Measurements from ENCODE around the gene A3GALT2.

A3GALT2 gene

DNA sequence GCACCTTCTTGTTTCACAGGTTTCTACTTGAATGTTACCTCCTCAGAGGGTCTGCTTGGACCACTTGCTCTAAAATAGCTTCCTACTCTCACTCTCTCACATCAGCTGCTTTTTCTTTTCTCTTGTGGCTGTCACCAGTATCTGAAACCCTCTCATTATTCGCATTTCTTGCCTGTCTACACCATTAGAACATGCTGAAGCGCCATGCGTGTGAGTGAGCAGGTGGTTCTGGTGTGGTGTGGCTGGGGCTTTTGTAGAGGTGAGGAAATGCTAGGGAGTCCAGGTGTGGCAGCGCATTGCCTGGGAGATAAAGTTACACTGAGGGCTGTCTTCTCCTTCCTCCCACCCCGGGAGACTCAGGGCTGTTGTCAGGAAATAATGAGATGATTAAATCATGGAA, 60.5 kb downstream of the A3GALT2 start:
- Histone ChIP-seq H3K27me3 (replicated peaks; ENCODE audit: control insufficient read depth, insufficient read depth, low read length) (no peaks in the 10 kb centered on the region), H3K4me3 (replicated peaks; ENCODE audit: low read depth, low read length) (no peak overlapping the region), H3K36me3 (ENCODE audit: control insufficient read depth, insufficient read depth, low read length) (no peaks in the 10 kb centered on the region)
- TF ChIP-seq, protein P1, sequence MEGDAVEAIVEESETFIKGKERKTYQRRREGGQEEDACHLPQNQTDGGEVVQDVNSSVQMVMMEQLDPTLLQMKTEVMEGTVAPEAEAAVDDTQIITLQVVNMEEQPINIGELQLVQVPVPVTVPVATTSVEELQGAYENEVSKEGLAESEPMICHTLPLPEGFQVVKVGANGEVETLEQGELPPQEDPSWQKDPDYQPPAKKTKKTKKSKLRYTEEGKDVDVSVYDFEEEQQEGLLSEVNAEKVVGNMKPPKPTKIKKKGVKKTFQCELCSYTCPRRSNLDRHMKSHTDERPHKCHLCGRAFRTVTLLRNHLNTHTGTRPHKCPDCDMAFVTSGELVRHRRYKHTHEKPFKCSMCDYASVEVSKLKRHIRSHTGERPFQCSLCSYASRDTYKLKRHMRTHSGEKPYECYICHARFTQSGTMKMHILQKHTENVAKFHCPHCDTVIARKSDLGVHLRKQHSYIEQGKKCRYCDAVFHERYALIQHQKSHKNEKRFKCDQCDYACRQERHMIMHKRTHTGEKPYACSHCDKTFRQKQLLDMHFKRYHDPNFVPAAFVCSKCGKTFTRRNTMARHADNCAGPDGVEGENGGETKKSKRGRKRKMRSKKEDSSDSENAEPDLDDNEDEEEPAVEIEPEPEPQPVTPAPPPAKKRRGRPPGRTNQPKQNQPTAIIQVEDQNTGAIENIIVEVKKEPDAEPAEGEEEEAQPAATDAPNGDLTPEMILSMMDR (IDR thresholded peaks at IDR 0.05; ENCODE audit: insufficient read depth, low read length, poor library complexity, severe bottlenecking): no peak
- DNase-seq (ENCODE audit: extremely low read depth, insufficient read length): no peak

DNA sequence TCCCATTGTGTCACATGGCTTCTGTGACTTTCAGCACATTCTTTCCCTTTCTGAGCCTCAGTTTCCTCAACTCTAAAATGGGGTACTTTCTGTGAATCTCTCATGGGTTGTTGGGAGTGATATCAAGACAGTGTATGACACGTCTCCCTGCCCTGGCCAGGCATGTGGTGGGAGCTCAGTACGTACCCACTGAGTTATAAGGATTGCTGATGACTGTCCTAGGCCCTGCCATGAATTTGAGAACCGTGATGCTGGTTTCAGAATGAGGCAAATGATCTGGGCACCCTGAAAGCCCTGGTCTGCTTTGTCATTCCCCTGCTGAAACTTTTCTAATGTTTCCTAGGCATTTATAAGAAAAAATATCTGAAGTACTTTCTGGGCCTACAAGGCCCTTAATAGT, 61.0 kb downstream of the A3GALT2 start:
- no peak for DNase-seq (ENCODE audit: extremely low read depth, insufficient read length)
- no peak overlapping the region for H3K4me3 ChIP-seq (replicated peaks; ENCODE audit: low read depth, low read length)
- TF ChIP-seq, protein P1 (IDR thresholded peaks at IDR 0.05; ENCODE audit: insufficient read depth, low read length, poor library complexity, severe bottlenecking): no peak
- no peaks in the 10 kb centered on the region for H3K36me3 ChIP-seq (ENCODE audit: control insufficient read depth, insufficient read depth, low read length)
- no peaks in the 10 kb centered on the region for H3K27me3 ChIP-seq (replicated peaks; ENCODE audit: control insufficient read depth, insufficient read depth, low read length)

DNA sequence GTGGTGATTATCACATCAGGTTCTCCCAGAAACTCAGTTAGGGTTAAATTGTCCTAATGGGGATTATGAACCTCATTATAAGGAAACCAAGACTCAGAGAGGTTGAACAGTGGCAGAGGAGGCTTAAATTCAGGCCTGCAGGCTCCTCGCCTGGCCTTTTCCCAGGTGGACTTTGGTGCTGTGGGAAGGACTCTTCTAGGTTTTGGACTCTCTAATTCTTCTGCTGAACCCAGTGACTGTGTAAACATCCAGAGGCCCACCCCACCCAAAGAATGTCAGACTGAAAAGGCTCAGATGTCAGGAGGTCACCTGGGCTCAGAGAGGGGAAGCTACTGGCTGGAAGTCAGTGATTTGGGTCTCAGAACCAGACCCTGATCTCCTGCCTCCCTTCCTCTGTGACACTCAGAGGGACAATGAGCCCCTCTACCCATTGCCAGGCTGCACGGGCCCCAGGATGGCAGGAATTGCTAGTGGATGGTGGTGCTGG, 62.1 kb downstream of the A3GALT2 start:
- H3K27me3 ChIP-seq (replicated peaks; ENCODE audit: control insufficient read depth, insufficient read depth, low read length): no peaks in the 10 kb centered on the region
- TF ChIP-seq, protein P1 (IDR thresholded peaks at IDR 0.05; ENCODE audit: insufficient read depth, low read length, poor library complexity, severe bottlenecking): no peak
- no peak for DNase-seq (ENCODE audit: extremely low read depth, insufficient read length)
- no peak overlapping the region for H3K4me3 ChIP-seq (replicated peaks; ENCODE audit: low read depth, low read length)
- no peaks in the 10 kb centered on the region for H3K36me3 ChIP-seq (ENCODE audit: control insufficient read depth, insufficient read depth, low read length)

DNA sequence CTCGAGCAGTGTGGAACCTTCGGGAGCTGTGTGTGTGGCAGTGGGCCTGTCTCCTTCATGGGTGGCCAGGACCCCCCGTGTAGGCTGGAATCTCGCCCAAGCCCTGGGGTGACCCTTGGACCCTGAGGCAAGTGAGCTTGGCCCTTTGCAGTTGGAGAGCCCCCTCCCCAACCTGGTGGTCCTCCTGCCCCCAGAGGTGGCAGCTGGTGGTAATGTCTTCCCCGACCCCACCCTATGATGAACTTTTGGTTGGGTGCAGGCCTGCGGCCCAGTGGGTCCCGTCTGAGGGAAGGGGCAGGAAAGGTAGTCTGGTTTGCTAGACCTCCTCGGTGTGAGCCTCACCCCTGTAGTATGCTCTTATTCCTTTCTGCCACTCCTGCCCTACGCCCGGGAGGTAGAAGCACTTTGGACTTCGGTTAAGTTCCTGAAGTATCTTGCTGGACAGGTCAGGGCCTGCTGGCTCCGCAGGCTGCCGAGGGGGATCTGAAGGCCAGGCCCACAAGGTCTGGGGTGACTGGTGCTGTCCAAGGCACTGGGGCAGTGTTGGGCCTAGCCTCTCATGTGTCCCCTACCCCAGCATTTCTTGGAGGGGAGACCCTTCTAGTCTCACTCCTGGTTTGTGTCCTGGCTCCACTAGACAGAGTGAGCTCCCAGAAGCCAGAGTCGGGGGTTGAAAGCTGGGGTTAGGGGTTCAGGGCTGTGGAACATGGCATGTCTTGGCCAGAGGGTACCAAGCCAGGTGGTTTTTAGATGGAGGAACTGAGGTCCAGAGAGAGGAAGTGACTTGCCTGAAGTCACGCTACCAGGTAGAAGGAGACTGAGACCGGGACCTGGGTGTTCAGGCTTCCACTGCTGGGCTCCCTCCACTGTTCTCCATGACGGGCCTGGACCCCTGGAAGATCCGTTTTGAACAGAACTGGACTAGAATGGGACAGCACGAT, 62.9 kb downstream of the A3GALT2 start:
- TF ChIP-seq, protein P1 (IDR thresholded peaks at IDR 0.05; ENCODE audit: insufficient read depth, low read length, poor library complexity, severe bottlenecking): no peak
- Histone ChIP-seq H3K36me3 (ENCODE audit: control insufficient read depth, insufficient read depth, low read length) (no peaks in the 10 kb centered on the region), H3K27me3 (replicated peaks; ENCODE audit: control insufficient read depth, insufficient read depth, low read length) (no peaks in the 10 kb centered on the region), H3K4me3 (replicated peaks; ENCODE audit: low read depth, low read length) (peak overlapping the region; percentile 59)
- no peak for DNase-seq (ENCODE audit: extremely low read depth, insufficient read length)

DNA sequence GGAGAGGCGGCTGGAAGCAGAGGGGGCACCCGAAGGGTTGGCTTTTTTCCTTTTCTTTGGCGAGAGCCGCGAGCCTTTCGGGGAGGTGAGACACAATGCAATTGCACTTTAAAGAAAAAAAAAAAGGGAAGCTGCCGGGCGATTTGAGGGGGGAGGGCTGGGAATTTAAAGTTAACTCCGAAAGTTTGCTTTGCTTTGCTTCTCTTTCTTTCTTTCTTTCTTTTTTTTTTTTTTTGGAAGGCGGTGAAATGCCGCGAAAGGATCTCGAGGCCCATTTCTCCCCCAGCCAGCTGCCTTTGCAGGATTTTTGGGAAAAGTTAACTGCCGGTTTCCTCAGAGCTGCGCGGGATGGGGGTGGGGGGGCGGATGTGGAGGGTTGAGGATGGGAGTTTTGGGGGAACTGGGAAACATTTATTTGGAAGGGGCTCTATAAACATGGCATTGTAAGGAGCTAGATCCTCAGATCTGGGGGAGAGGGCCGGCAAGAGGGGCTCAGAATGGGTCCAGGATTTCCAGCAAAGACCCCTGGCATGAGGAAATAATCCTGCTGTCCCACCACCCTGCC, 63.6 kb downstream of the A3GALT2 start:
- Histone ChIP-seq H3K27me3 (replicated peaks; ENCODE audit: control insufficient read depth, insufficient read depth, low read length) (no peaks in the 10 kb centered on the region), H3K36me3 (ENCODE audit: control insufficient read depth, insufficient read depth, low read length) (no peaks in the 10 kb centered on the region), H3K4me3 (replicated peaks; ENCODE audit: low read depth, low read length) (peak overlapping the region; percentile 59)
- DNase-seq (ENCODE audit: extremely low read depth, insufficient read length): no peak
- TF ChIP-seq, protein P1 (IDR thresholded peaks at IDR 0.05; ENCODE audit: insufficient read depth, low read length, poor library complexity, severe bottlenecking): no peak

Measured in GM06990 (cell line).